Colon (tissue), 2 donors: ENCODE results near the gene RGPD8.
"Not testable (repeated sequence)": the region's sequence is repeated elsewhere in the genome, so short reads cannot be mapped to it uniquely, and the experiment has no call there.

ENCODE experiments used
- FAIRE-seq: peaks from 2 replicates; lab custom pipeline; 2012; peaks lifted over from hg19 to GRCh38; lab: Jason Lieb, UNC
- donor health status: control.
- donor health status: control.

Gene RGPD8

GRCh38 chr2:112435716-112436431, 2.4 kb upstream of the RGPD8 start:
- FAIRE-seq, result not testable (repeated sequence)

DNA sequence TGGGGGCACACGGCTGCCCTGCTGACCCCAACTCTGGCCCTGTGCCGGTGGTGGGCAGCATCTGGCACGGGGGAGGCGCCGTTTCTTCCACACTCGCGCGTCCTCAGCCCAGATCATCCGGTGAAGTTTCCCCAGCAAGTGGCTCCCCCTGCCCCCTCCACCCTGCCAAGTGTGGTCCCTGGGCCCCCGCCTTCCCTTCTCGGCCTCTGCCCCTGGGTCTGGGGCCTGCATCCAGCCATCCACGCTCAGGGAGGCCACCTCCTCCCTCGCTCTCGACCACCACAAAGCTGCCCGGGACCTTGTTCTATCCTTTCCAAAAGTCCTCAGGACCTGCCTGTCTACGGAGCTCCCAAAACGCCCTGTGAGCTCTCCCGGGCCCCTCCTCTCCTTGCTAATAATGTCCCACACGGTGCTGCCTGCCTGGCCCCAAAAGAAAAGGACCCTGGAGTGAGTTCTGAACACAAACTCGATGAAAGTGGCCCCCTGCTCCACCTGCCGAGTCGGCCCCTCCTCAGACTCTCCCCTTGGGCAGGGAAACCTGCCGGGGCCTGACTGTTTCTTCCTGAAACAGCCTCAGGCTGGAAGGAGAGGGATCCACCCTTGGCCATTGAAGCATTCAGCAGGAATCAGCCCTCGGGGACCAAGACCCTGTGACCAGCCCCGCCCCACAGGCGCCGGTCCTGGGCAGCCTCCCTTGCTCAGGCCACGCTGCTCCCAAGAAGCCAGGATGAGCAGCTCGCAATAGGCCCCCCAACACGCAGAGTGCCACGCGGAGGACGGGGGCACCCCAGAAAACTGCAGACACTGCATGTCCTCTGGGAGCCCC, 1.7 kb upstream of the RGPD8 start:
- not testable (repeated sequence) for FAIRE-seq

- FAIRE-seq, result no peak
Observed at GRCh38 chr2:112433932-112434730, 686 bp upstream of the RGPD8 start.

- FAIRE-seq, result not testable (repeated sequence)
Observed at GRCh38 chr2:112432735-112433479, 538 bp downstream of the RGPD8 start.

- FAIRE-seq, result not testable (repeated sequence)
Observed at GRCh38 chr2:112432390-112432734, 1.1 kb downstream of the RGPD8 start.

GRCh38 chr2:112431587-112432295, 1.7 kb downstream of the RGPD8 start:
- FAIRE-seq, result not testable (repeated sequence)

DNA sequence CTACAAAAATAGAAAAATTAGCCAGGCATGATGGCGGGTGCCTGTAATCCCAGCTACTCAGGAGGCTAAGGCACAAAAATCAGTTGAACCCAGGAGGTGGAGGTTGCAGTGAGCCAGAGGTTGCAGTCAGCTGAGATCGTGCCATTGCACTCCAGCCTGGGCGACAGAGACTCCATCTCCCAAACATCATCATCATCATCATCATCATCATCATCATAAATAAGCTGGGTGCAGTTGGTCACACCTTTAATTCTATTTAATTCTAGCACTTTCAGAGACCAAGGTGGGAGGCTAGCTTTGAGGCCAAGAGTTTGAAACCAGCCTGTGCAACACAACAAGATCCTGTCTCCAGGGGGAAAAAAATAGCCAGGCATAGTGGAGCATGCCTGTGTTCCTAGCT, 8.9 kb downstream of the RGPD8 start:
- not testable (repeated sequence) for FAIRE-seq

GRCh38 chr2:112416860-112417259, 16.6 kb downstream of the RGPD8 start:
- not testable (repeated sequence) for FAIRE-seq

GRCh38 chr2:112360055-112360454, 73.4 kb downstream of the RGPD8 start:
- not testable (repeated sequence) for FAIRE-seq

GRCh38 chr2:112354335-112354734, 79.1 kb downstream of the RGPD8 start:
- not testable (repeated sequence) for FAIRE-seq

- not testable (repeated sequence) for FAIRE-seq
Observed at GRCh38 chr2:112352809-112353603, 80.4 kb downstream of the RGPD8 start.

DNA sequence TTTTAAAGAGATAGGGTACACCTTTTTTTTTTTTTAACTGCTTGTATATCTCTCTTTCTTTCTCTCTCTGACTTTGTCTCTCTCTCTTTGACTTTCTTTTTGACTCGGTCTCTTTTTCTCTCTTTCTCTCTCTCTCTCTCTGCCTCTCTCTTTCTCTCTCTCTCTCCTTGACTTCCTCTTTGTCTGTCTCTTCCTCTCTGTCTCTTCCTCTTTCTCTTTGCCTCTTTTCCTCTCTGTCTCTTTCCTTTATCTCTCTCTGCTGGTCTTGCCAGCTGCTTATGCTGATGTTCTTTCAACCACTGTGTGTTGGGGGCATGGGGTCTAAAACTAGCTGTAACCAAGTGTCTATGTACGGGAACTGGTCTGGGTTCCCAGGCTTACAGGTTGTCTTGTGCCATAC, 81.2 kb downstream of the RGPD8 start:
- not testable (repeated sequence) for FAIRE-seq

DNA sequence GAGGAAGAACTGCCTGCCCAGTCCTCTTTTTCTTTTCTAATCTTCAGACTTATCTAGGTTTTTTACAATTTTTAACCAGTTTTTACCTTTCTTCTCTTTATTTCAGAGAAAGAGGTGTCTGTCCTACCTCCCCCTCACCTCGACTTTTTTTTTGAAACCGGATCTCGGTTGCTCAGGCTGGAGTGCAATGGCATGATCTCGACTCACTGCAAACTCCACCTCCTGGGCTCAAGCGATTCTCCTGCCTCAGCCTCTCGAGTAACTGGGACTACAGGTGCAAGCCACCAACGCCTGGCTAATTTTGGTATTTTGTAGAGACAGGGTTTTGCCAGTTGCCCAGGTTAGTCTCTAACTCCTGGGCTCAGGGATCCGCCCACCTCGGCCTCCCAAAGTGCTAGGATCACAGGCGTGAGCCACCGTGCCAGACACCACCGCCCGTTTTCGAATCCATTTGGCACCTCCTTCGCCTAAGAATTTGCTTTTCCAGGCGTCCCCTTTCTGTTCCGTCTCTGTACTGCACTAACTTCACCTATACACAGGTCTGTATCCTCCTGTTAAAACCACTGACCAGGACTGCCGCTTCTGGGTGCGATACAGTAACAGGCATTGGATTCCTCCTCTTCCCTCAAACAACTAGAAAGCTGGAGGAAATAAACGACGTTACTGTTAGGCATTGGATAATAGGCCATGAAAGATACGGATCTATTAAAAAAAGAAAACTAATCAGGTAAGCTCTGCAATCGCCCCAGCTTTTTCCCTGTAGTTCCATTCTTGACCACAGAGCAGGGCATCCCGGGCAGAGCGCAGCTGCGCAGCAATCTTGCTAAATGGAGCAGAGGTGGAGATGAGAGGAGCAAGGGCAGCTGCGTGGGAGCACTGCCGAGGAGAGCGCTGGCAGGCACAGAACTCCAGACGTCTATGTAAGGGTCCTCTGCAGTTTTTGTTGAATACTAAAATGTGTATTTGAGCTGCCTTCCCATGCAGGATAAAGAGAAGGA, 88.1 kb downstream of the RGPD8 start:
- FAIRE-seq, result no peak

DNA sequence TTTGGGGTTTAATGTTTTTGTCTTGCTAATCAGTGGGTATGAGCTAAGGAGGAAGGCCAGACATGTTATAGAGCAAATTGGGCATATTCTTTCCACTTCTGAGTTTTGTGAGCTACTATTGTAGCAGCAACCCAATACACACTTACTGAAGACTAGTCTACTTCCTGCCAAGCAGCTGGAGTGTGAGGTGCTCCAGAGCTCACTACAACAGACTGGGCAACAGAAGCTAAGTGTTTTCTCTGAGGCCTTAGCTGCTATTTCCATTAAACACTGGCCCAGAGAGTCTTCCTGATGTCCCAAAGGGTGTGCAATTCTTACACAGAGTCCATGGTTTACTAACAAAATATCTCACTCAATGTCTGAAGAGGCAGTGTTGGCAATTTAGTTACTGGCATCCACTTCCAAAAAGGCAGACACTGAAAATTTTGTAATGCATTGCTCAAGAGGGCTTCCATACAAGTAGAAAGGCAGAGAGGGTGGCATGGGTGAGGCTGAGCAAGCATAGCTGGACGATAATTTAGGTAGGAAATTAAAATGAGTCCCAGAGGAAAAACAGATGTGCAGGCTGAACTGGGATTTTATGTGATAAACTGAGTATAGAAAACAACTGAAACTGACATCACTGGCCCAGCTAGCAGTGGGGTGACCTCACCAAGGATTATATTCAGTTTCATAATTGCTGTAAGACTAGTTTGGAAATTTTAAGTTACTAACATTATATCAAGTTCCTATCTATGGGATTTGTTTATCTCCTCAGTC, 89.4 kb downstream of the RGPD8 start:
- no peak for FAIRE-seq

DNA sequence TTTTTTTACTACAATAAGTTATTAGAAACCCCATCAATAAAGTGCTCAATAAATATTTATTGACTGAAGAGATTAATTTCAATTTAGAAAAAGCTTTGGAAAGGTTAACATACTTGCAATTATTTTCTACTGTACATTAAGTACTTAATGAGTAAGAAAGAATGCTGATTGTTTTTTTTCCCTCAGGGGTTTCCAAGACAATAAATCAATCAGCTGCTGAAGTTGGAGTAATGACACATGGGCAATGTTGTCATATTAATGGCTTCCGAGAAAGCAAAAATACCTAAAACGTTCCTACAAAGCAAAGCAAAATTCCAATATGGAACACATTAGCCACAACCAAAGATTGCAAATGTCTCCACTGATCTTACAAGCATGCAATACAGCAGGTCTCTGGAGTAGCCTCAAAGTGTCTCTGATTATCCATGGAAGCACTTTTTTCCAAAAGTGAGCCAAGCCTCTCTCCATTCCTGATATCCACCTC, 91.3 kb downstream of the RGPD8 start:
- FAIRE-seq, result no peak

GRCh38 chr2:112340475-112341267, 92.8 kb downstream of the RGPD8 start:
- FAIRE-seq, result no peak

GRCh38 chr2:112339986-112340385, 93.5 kb downstream of the RGPD8 start:
- FAIRE-seq, result no peak
